Measurements from ENCODE around the gene KRTAP4-5. TPM values are rescaled to one million over a fixed set of nuclear protein-coding genes. Genes with fewer than 3 reads are reported as not detected.
A peak's percentile ranks its signal among the peaks of the same experiment; 100 is the strongest.
"Not testable (repeated sequence)": the region's sequence is repeated elsewhere in the genome, so short reads cannot be mapped to it uniquely, and the experiment has no call there.

KRTAP4-5 gene
- total RNA-seq, 1 donor from 2014 or later = not detected

- Mint-ChIP-seq H3K4me3 (ENCODE audit: unreplicated experiment) (no peak overlapping the region), H3K9me3 (ENCODE audit: unreplicated experiment) (peaks cover 11% of the 10 kb centered on the region), H3K27ac (ENCODE audit: unreplicated experiment) (no peak overlapping the region), H3K4me1 (ENCODE audit: unreplicated experiment) (peaks cover 3% of the 10 kb centered on the region), H3K36me3 (ENCODE audit: unreplicated experiment) (peaks cover 6% of the 10 kb centered on the region), H3K27me3 (ENCODE audit: unreplicated experiment) (no peaks in the 10 kb centered on the region)
- TF ChIP-seq CTCF (IDR thresholded peaks at IDR 0.05) = no peak
- no peak for DNase-seq (ENCODE audit: extremely low spot score, unreplicated experiment)
Measured at GRCh38 chr17:41111151-41111885, 38.3 kb downstream of the KRTAP4-5 start.

- not testable (repeated sequence) for H3K27me3 Mint-ChIP-seq (ENCODE audit: unreplicated experiment); H3K36me3 Mint-ChIP-seq (ENCODE audit: unreplicated experiment); DNase-seq (ENCODE audit: extremely low spot score, unreplicated experiment); H3K4me3 Mint-ChIP-seq (ENCODE audit: unreplicated experiment); H3K27ac Mint-ChIP-seq (ENCODE audit: unreplicated experiment)
- Mint-ChIP-seq H3K9me3 (ENCODE audit: unreplicated experiment) (peaks cover 11% of the 10 kb centered on the region), H3K4me1 (ENCODE audit: unreplicated experiment) (peaks cover 20% of the 10 kb centered on the region)
Measured at GRCh38 chr17:41108728-41109386, 40.8 kb downstream of the KRTAP4-5 start.

GRCh38 chr17:41107941-41108450 is 41.6 kb downstream of the KRTAP4-5 start:
- no peaks in the 10 kb centered on the region for H3K27me3 Mint-ChIP-seq (ENCODE audit: unreplicated experiment)
- H3K4me1 Mint-ChIP-seq (ENCODE audit: unreplicated experiment) = peaks cover 29% of the 10 kb centered on the region
- H3K36me3 Mint-ChIP-seq (ENCODE audit: unreplicated experiment) = peaks cover 6% of the 10 kb centered on the region
- no peak for TF ChIP-seq CTCF (IDR thresholded peaks at IDR 0.05)
- no peak for DNase-seq (ENCODE audit: extremely low spot score, unreplicated experiment)
- no peak overlapping the region for H3K4me3 Mint-ChIP-seq (ENCODE audit: unreplicated experiment)
- H3K9me3 Mint-ChIP-seq (ENCODE audit: unreplicated experiment) = peaks cover 8% of the 10 kb centered on the region
- H3K27ac Mint-ChIP-seq (ENCODE audit: unreplicated experiment) = no peak overlapping the region

GRCh38 chr17:41105347-41105746 is 44.3 kb downstream of the KRTAP4-5 start, which contains the start of gene KRTAP4-9:
Gene KRTAP4-9 (plus strand): TSS chr17:41105389. CDS start chr17:41105389, 0 bp downstream.
- not testable (repeated sequence) for DNase-seq (ENCODE audit: extremely low spot score, unreplicated experiment); H3K27me3 Mint-ChIP-seq (ENCODE audit: unreplicated experiment); H3K4me3 Mint-ChIP-seq (ENCODE audit: unreplicated experiment); H3K9me3 Mint-ChIP-seq (ENCODE audit: unreplicated experiment); H3K36me3 Mint-ChIP-seq (ENCODE audit: unreplicated experiment)
- H3K27ac Mint-ChIP-seq (ENCODE audit: unreplicated experiment) = peak within 1 kb of the TSS; percentile 27
- H3K4me1 Mint-ChIP-seq (ENCODE audit: unreplicated experiment) = peaks cover 30% of the 10 kb centered on the region

GRCh38 chr17:41104386-41105038 is 45.1 kb downstream of the KRTAP4-5 start:
- not testable (repeated sequence) for H3K9me3 Mint-ChIP-seq (ENCODE audit: unreplicated experiment)

GRCh38 chr17:41103896-41104295 is 45.7 kb downstream of the KRTAP4-5 start:
- H3K27me3 Mint-ChIP-seq (ENCODE audit: unreplicated experiment) = no peaks in the 10 kb centered on the region
- H3K4me3 Mint-ChIP-seq (ENCODE audit: unreplicated experiment) = no peak overlapping the region
- DNase-seq (ENCODE audit: extremely low spot score, unreplicated experiment) = no peak
- H3K9me3 Mint-ChIP-seq (ENCODE audit: unreplicated experiment) = no peaks in the 10 kb centered on the region
- peaks cover 40% of the 10 kb centered on the region for H3K4me1 Mint-ChIP-seq (ENCODE audit: unreplicated experiment)
- TF ChIP-seq CTCF (IDR thresholded peaks at IDR 0.05) = no peak
- no peak overlapping the region for H3K27ac Mint-ChIP-seq (ENCODE audit: unreplicated experiment)
- H3K36me3 Mint-ChIP-seq (ENCODE audit: unreplicated experiment) = no peaks in the 10 kb centered on the region

More at GRCh38 chr17:41104386-41105038, 45.1 kb downstream of the KRTAP4-5 start:
- DNase-seq (ENCODE audit: extremely low spot score, unreplicated experiment); H3K36me3 Mint-ChIP-seq (ENCODE audit: unreplicated experiment); H3K4me3 Mint-ChIP-seq (ENCODE audit: unreplicated experiment); H3K27me3 Mint-ChIP-seq (ENCODE audit: unreplicated experiment): not testable (repeated sequence)
- peaks cover 38% of the 10 kb centered on the region for H3K4me1 Mint-ChIP-seq (ENCODE audit: unreplicated experiment)
- H3K27ac Mint-ChIP-seq (ENCODE audit: unreplicated experiment) = peak overlapping the region; percentile 27

All from osteocyte (in vitro differentiated cells).